Testis (tissue), 2 donors: ENCODE data around the gene FRRS1L.

Experiments
- POLR2A ChIP-seq: fragments of 450-650 bp; IDR thresholded peaks from one replicate; pipeline ENCODE4 v1.6.1; 2017; ENCODE audit warnings: antibody characterized with exemption, mild to moderate bottlenecking, moderate library complexity
- TF ChIP-seq, protein P1 (sequence below), 3 experiments: fragments of 450-650 bp in 2 of 3; fragments of 200-600 bp in 1 of 3; sonication (generic) in 1 of 3; IDR thresholded peaks; one replicate each; pipeline ENCODE4 v1.5.1; 2016 to 2019; ENCODE audit warnings: antibody characterized with exemption in 3 of 3, mild to moderate bottlenecking in 2 of 3, moderate library complexity in 1 of 3

DNA sequence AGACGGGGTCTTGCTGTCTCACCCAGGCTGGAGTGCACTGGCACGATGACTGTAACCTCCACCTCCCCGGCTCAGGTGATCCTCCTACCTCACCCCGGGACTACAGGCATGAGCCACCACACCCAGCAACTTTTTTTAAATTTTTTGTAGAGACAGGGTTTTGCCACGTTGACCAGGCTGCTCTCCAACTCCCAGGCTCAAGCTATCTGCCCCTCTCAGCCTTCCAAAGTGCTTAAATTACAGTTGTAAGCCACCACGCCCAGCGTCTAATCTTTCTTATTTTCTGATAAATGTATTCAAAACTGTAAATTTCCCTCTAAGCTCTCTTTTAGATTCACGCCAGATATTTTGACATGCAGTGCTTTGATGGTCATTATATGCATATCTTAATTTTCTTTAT lies 10.3 kb downstream of the FRRS1L start:
- TF ChIP-seq, protein P1, sequence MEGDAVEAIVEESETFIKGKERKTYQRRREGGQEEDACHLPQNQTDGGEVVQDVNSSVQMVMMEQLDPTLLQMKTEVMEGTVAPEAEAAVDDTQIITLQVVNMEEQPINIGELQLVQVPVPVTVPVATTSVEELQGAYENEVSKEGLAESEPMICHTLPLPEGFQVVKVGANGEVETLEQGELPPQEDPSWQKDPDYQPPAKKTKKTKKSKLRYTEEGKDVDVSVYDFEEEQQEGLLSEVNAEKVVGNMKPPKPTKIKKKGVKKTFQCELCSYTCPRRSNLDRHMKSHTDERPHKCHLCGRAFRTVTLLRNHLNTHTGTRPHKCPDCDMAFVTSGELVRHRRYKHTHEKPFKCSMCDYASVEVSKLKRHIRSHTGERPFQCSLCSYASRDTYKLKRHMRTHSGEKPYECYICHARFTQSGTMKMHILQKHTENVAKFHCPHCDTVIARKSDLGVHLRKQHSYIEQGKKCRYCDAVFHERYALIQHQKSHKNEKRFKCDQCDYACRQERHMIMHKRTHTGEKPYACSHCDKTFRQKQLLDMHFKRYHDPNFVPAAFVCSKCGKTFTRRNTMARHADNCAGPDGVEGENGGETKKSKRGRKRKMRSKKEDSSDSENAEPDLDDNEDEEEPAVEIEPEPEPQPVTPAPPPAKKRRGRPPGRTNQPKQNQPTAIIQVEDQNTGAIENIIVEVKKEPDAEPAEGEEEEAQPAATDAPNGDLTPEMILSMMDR (IDR thresholded peaks at IDR 0.05), result no peak
- no peak for TF ChIP-seq POLR2A
